G401.6 (cell line): ENCODE results near the gene GALR3.
"Not testable (repeated sequence)": the region's sequence is repeated elsewhere in the genome, so short reads cannot be mapped to it uniquely, and the experiment has no call there.

Experiments used
- FAIRE-seq: peaks from 2 replicates; lab custom pipeline; 2012; peaks lifted over from hg19 to GRCh38; lab: Jason Lieb, UNC

The GALR3 gene

DNA sequence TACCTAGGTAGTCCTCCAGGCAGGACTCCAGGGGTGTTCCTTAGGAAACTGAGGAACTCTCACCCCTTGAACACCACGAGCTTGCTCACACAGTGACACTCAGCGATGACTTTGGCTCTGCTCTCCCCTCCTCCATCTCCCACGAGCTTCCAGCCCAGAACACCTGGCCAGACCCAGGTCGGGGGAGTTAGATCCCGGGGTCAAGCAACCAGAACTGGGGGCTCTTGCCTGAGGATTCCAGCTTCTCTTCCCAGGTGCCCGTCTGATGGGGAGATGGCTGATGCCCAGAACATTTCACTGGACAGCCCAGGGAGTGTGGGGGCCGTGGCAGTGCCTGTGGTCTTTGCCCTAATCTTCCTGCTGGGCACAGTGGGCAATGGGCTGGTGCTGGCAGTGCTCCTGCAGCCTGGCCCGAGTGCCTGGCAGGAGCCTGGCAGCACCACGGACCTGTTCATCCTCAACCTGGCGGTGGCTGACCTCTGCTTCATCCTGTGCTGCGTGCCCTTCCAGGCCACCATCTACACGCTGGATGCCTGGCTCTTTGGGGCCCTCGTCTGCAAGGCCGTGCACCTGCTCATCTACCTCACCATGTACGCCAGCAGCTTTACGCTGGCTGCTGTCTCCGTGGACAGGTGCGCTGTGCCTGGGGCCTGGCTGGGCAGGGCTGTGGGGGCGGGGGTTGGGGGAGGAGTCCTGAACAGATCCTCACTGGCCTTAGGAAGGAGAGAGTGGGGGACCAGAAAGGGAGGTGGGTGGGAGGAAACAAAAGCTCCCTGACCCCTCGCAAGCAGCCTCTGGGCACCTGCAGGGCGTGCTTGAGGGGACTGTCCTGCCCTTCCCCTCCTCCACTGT, at the start of gene GALR3:
Gene GALR3 (plus strand): TSS at position 249 of the 852 bp plus-strand sequence. CDS start 25 bp downstream, at position 274.
- no peak for FAIRE-seq

DNA sequence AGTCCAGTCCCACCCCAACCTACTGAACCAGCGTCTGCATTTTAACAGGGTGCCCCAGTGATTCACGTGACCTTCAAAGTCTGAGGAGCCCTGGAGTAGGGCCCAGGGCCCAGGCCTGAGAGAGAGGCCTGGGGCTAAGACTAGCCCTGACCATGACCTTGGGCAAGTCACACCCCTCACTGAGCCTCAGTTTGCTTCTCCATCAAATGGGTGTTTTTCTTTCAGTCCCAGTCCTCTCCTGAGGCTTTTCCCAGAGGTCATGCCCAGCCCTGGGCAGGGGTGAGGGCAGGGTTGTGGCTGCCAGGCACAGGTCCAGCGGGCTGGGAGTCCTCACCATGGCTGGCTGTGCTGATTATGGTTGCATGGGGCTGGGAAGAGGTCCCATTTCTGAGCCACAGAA, 48.5 kb upstream of the GALR3 start:
- FAIRE-seq, result no peak

GRCh38 chr22:37775785-37776638, 47.2 kb upstream of the GALR3 start:
- no peak for FAIRE-seq

DNA sequence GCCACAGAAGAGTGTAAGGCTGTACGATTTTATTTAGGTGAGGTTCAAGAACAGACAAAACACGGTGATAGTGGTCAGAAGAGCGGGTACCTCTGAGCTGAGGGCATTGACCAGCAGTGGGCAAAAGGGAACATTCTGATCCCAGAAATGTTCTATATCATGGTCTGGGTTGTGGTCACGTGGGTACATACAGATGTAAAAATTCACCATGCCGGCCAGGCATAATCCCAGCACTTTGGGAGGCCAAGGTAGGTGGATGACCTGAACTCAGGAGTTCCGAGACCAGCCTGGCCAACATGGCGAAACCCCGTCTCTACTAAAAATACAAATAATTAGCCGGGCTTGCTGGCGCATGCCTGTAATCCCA, 46.6 kb upstream of the GALR3 start:
- no peak for FAIRE-seq

DNA sequence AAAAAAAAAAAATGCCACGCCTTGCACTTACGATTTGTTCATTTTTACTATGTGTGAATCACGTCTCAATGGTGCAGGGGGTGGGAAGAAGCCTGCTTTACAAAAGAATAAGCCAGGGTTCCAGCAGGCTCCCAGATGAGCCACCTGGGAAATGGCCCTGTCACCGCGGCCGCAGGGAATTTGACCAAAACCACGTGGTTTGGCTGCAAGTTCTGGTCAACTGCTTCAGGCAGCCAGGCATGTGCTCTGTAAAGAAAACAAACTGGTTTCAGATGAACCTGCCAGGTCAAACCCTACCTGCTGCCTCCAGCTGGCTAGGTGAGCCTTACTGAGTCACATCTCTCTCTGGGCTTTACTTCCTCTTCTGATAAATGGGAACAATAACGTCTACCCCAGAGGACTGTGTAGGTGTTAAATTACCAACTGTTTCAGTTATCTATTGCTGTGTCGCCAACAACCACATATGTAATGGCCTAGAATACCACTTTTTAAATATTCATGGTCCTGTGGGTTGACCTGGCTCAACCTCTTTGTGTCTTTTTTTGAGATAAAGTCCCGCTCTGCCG, 46.0 kb upstream of the GALR3 start:
- no peak for FAIRE-seq

DNA sequence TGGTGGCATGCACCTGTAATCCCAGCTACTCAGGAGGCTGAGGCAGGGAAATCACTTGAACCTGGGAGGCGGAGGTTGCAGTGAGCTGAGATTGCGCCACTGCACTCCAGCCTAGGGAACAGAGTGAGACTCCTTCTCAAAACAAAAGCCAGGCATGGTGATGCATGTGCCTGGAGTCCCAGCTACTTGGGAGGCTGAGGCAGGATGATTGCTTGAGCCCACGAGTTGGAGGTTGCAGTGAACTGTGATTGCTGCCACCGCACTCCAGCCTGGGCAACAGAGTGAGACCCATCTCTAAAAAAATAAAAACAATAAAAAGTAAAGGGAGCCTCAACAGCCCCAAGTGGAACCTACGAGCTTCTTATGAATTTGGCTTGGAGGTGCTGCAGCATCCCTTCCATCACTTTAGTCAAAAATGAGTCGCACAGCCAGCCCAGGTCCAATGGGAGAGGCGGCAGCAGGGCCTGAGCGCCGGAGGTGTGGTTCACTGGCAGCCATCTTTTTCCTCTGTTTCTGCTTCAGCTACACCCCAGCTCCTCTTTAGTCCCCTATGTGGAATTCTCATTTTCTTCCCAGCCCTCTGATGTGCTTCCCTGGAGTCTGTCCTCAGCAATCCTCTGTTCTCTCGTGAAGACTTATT, 44.7 kb upstream of the GALR3 start:
- no peak for FAIRE-seq

DNA sequence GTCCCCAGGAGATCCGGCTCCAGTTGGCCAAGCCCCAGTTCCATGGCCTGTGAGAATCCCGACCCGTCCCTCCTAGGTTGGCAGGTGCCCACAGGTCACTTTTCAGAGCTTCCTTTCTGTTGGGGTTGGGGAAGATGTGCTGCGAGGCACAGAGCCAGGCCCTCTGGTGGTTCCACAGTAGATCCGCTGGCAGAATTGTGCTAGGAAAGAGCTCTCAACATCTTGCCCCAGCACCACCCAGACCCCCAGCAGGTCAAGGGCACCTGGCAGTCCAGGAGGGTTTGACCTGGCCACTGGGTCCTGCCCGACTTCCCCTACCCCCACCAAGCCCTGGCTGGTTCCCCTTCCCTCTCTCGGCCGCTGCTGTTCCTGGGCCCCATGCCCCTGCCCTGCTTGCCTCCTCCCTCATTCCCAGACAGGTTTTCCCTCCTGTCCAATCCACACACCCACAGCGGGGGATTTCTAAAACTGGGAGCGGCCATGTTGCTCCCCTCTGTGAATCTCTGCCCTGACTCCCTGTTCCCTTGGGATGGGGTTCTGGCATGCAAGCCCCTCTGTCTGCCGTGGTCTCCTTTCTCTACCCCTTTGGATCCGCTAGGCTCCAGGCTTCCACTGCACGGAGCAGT, 41.6 kb upstream of the GALR3 start:
- no peak for FAIRE-seq

GRCh38 chr22:37782340-37783168, 40.6 kb upstream of the GALR3 start:
- FAIRE-seq, result no peak

- no peak for FAIRE-seq
These were observed 38.2 kb upstream of the GALR3 start for GRCh38 chr22:37784829-37785495.

GRCh38 chr22:37790234-37790633, 32.9 kb upstream of the GALR3 start:
- no peak for FAIRE-seq

DNA sequence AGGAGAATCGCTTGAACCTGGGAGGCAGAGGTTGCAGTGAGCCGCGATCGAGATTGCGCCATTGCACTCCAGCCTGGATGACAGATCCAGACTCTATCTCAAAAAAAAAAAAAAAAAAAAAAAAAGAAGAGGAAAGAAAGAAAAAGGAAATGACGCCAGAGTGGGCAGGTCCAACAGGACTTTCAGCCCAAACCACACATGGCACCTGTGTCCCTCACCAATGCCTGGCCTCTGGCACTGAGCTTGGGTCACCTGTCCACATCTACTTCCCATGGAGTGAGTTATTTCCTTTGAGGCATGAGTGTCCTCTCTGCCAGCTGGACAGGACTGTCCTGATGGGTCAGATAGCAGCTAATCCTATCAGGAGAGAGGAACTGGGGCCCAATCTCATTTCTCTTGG, 30.7 kb upstream of the GALR3 start:
- no peak for FAIRE-seq

DNA sequence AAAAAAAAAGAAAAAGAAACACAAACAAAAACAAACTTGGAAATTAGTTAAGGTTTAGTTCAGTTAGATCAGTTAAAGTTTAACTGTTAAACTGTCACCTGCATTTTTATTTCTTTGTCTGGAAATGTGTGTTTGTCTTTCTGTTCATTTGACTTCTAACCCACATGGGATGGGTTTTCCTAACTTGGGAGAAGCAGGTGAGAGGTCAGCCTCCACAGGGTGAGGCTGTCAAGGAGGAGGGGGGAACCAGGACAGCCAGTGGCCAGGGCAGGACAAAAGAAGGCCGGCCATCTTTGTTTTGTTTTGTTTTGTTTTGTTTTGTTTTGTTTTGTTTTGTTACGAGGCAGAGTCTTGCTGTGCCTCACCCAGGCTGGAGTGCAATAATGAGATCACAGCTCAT, 28.8 kb upstream of the GALR3 start:
- no peak for FAIRE-seq

DNA sequence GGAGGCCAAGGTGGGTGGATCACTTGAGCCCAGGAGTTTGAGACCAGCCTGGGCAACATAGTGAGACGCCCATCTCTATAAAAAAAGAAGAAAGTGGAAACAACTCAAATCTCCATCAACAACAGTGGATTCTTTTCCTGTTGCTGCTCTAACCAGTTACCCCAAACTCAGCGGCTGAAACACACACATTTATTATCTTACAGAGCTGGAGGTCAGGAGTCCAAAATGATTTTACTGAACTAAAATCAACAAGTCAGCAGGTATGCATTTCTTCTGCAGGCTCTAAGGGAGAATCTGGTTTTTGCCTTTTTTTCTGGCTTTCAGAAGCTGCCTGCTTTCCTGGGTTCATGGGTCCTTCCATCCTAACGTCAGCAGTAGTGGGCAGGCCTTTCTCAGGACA, 27.1 kb upstream of the GALR3 start:
- no peak for FAIRE-seq

DNA sequence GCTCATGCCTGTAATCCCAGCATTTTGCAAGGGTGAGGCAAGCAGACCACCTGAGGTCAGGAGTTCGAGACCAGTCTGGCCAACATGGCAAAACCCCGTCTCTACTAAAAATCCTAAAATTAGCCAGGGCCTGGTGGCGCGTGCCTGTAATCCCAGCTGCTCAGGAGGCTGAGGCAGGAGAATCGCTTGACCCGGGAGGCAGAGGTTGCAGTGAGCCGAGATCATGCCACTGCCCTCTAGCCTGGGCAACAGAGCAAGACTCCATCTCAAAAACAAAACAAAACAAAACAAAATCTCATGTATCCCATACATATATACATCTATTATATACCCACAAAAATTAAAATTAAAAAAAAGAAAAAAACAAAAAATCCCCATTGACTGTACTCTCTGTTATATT, 25.9 kb upstream of the GALR3 start:
- not testable (repeated sequence) for FAIRE-seq

DNA sequence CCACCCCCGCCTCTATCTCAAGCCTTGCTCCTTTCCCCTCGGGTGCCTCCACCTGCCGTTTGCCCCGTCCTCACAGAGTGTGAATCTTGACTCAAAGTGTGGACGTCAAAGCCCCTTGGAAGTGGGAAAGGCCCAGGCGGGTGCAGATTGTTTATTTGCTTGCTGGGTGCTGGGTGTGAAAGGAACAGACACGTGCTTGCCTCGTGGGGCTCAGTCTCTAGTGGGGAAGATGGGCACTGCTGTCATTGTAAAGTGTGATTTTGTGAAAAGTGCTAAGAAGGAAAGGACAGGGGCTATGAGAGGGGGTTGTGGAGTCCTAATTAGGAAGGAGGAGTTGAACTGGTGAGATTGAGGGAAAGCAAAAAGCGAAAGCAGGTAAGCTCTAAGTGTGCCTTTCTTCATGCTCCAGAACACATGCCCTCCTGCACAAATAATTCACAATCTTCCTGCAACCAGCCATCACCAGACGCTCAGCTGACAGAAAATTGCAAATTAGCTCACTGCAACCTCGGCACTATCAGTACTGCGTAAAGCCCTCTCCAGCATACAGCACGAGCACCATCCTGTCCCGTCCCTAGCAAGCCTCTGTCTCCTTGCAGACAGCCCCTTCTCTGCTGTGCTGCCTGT, 25.2 kb upstream of the GALR3 start:
- no peak for FAIRE-seq

DNA sequence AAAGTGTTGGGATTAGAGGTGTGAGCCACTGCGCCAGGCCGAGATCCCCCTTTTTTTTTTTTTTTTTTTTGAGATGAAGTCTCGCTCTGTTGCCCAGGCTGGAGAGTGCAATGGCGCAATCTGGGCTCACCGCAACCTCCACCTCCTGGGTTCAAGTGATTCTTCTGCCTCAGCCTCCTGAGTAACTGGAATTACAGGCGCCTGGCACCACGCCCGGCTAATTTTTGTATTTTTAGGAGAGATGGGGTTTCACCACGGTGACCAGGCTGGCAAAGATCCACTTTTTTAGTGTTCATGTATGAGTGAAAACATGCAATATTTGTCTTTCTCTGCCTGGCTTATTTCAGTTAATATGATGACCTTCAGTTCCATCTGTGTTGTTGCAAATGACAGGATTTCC, 23.2 kb upstream of the GALR3 start:
- FAIRE-seq, result not testable (repeated sequence)

GRCh38 chr22:37801946-37802309, 21.3 kb upstream of the GALR3 start:
- FAIRE-seq, result no peak

DNA sequence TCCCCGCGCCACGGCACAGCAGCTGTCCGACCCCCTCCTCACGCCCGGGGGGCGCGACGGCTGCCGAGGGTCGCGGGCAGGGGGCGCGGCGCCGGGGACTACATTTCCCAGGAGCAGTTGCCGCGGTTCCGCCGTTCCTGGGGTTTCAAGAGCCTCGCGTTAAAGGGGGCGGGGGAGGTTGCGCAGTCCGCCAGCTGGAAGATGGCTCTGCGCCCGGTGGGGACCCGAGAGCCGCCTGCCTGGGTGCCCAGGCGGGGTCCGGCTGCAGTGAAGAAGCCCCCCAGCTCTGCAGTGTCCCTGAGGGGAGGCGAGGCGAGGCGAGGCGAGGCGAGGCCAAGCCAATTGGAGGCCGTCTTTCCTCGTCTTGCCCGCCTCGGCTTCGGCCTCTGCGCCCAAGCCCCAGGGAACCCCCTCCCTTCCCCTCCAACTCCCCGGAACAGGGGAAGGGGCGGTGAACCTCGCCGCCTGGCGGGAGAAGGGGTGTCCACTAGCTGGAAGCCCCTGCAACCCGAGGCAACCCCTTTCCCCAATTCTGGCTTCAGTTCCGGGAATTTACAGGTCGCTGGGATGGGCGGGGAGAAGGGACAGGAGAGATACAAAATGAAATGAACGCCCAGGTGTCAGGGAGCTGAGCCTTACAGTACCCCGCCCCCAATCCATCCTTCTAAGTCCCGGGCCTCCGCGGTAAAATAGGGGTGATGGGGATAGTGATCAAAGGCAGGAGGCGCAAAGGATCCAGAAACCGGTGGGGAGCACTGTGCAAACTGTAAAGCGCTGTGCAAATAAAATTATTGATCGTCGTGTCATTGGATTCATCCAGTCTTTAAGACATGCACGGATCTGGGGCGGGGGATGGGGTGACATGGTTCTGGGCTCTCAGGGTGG, 20.6 kb upstream of the GALR3 start:
- no peak for FAIRE-seq

GRCh38 chr22:37803195-37803638, 20.0 kb upstream of the GALR3 start:
- no peak for FAIRE-seq
